Mucosa of descending colon (tissue), 3 donors: ENCODE data around the gene HOXD9. TPM values are rescaled to one million over a fixed set of nuclear protein-coding genes. Genes with fewer than 3 reads are reported as not detected.

Experiments used
- ATAC-seq: fragments of 200-7000 bp; cut with Tn5 transposase; one replicate; pipeline ENCODE4 v1.9.1; 2020; ENCODE audit warnings: mild to moderate bottlenecking, moderate library complexity
- DNase-seq, 3 donors: peaks; one replicate each; pipeline ENCODE4 v3.0.0-alpha.2; 2020
- H3K36me3 ChIP-seq: fragments of 200-600 bp; one replicate; pipeline ENCODE4 v1.8.0; 2021; ENCODE audit warnings: low read depth, mild to moderate bottlenecking
- H3K4me1 ChIP-seq: fragments of 200-600 bp; one replicate; pipeline ENCODE4 v1.8.0; 2021; ENCODE audit warnings: low read depth, mild to moderate bottlenecking
- H3K4me3 ChIP-seq: fragments of 200-600 bp; one replicate; pipeline ENCODE4 v1.8.0; 2021; ENCODE audit warnings: mild to moderate bottlenecking
- H3K9me3 ChIP-seq: fragments of 200-600 bp; one replicate; pipeline ENCODE4 v1.8.0; 2021; ENCODE audit warnings: mild to moderate bottlenecking
- intact Hi-C, 2 donors: fragments of 100-400 bp; cut with DNase I in 1 of 2; cut with micrococcal nuclease in 1 of 2; formaldehyde crosslinking; loops; one replicate each; pipeline versions ENCODE4 v1.11.0 to v1.11.1; 2022; cut with DNase I, micrococcal nuclease
- total RNA-seq, 3 donors: library from RNA; stranded (reverse); fragmentation: NEBNext Ultra II Directional in 2 of 3; extraction: Animal tissue kit (Norgen Biotek cat#: 25700) in 2 of 3; gene quantifications; one replicate each; pipeline versions ENCODE4 v1.2.1 to v1.2.4, GENCODE V29; 2021 to 2023
- TF ChIP-seq, protein P1 (sequence below): fragments of 200-600 bp; IDR thresholded peaks from one replicate; pipeline ENCODE4 v1.8.0; 2022; ENCODE audit warnings: antibody characterized with exemption, mild to moderate bottlenecking
- donor health status: DM: no; HTN: no; CAD: no; lungs with moderate emphysema.
- donor health status: DM: no; HTN: no; CAD: no.
- donor health status: DM: no; HTN: yes; CAD: no.

The HOXD9 gene
- total RNA-seq, 3 donors from 2014 or later, result 2.1 to 5.6 (median 2.2) TPM

DNA sequence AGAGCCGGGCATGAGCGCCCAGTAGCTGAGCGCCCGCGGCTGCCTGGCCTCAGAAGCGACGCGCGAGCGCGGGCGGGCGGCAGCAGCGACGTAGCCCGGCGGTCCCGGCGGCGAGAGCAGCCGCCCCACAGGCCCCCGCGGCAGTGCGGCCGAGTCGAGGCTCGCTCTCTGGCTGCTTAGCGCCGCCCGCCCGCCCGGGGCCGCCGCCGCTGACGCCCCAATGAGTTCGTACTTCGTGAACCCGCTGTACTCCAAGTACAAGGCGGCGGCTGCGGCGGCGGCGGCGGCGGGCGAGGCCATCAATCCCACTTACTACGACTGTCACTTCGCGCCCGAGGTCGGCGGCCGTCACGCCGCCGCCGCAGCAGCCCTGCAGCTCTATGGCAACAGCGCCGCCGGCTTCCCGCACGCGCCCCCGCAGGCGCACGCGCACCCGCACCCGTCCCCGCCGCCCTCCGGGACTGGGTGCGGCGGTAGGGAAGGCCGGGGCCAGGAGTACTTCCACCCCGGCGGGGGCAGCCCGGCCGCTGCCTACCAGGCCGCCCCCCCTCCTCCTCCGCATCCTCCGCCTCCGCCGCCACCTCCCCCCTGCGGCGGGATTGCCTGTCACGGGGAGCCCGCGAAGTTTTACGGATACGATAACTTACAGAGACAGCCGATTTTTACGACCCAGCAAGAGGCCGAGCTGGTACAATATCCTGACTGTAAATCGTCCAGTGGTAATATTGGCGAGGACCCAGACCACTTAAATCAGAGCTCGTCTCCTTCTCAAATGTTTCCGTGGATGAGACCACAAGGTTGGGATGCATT lies 7.8 kb downstream of the HOXD9 start:
- Histone ChIP-seq H3K9me3 (no peaks in the 10 kb centered on the region), H3K4me3 (peak overlapping the region; percentile 36), H3K36me3 (no peaks in the 10 kb centered on the region), H3K4me1 (peaks cover 17% of the 10 kb centered on the region)
- DNase-seq (peak; percentile 60 to 74 (median 67)), ATAC-seq (peak; percentile 61)
- intact Hi-C loops, result no loop called here
- TF ChIP-seq, protein P1, sequence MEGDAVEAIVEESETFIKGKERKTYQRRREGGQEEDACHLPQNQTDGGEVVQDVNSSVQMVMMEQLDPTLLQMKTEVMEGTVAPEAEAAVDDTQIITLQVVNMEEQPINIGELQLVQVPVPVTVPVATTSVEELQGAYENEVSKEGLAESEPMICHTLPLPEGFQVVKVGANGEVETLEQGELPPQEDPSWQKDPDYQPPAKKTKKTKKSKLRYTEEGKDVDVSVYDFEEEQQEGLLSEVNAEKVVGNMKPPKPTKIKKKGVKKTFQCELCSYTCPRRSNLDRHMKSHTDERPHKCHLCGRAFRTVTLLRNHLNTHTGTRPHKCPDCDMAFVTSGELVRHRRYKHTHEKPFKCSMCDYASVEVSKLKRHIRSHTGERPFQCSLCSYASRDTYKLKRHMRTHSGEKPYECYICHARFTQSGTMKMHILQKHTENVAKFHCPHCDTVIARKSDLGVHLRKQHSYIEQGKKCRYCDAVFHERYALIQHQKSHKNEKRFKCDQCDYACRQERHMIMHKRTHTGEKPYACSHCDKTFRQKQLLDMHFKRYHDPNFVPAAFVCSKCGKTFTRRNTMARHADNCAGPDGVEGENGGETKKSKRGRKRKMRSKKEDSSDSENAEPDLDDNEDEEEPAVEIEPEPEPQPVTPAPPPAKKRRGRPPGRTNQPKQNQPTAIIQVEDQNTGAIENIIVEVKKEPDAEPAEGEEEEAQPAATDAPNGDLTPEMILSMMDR, result no peak

- TF ChIP-seq, protein P1, result no peak
- intact Hi-C loops, result no loop called here
- Histone ChIP-seq H3K4me3 (peak overlapping the region; percentile 36), H3K9me3 (no peaks in the 10 kb centered on the region), H3K4me1 (peaks cover 17% of the 10 kb centered on the region), H3K36me3 (no peaks in the 10 kb centered on the region)
- no peak for DNase-seq
- ATAC-seq, result no peak
Observed at GRCh38 chr2:176130957-176131847, 8.7 kb downstream of the HOXD9 start.

GRCh38 chr2:176131848-176132158 lies 9.3 kb downstream of the HOXD9 start:
- Histone ChIP-seq H3K9me3 (no peaks in the 10 kb centered on the region), H3K4me1 (peaks cover 17% of the 10 kb centered on the region), H3K4me3 (no peak overlapping the region), H3K36me3 (no peaks in the 10 kb centered on the region)
- ATAC-seq (no peak), DNase-seq (no peak)
- intact Hi-C loops, result no loop called here
- TF ChIP-seq, protein P1, result no peak

DNA sequence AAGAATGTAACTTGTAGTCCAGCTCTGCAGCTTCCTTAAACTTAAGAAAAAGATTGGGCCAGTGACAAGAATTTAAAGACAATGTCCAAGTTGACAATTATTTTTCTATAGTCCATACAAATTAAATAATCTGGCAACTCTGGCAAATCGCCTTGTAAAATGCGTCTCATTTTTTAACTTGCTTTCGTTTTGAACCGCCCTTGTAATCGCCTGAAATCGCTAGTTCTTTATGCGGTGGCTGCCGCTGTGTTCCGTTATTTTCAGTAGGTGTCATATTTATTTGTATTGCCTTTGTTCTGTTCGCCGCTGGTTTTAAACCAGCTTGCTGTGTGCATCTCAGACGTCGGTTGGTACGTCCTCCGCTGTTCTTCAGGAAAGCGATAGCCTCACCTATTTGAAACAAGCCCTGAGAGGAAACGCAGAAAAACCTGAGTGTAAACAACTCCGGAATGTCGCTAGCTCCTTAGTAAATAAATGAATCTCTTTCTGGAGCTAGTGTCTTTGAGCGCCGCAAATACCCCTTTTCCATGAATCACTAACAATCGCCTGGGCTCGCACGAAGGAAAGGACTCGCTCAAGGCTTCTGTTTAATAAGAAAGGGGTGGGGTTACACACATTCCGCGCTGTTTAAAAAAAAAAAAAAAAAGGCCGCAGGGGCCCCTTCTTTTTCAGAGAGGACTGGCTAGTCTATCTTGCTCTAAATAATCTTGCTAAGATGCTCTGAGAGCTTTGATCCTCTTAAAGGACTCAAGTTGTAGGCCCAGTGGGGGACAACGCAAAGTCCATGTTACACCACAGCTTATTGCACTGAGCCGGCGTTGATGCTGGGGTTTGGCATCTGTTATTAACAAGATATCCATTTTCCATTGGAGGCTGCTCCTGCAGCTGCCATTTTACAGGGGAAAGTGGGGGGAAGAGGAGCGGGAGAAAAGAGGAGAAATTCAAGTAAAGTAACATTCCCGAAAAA lies 10.0 kb downstream of the HOXD9 start:
- intact Hi-C loops, result no loop called here
- no peaks in the 10 kb centered on the region for H3K9me3 ChIP-seq
- peaks cover 14% of the 10 kb centered on the region for H3K4me1 ChIP-seq
- no peak overlapping the region for H3K4me3 ChIP-seq
- TF ChIP-seq, protein P1, result no peak
- no peaks in the 10 kb centered on the region for H3K36me3 ChIP-seq
- DNase-seq (no peak), ATAC-seq (no peak)

- DNase-seq, result no peak
- Histone ChIP-seq H3K4me3 (no peak overlapping the region), H3K36me3 (no peaks in the 10 kb centered on the region), H3K4me1 (peaks cover 11% of the 10 kb centered on the region), H3K9me3 (no peaks in the 10 kb centered on the region)
- TF ChIP-seq, protein P1, result no peak
- ATAC-seq, result no peak
- intact Hi-C loops, result no loop called here
Observed at GRCh38 chr2:176133389-176133788, 10.9 kb downstream of the HOXD9 start.
